Stimulated activated CD8-positive, alpha-beta memory T cell treated with anti-CD3 and anti-CD28 coated beads, Interleukin-4, amount 100 ng/mL, for 24 hours (primary cell): ENCODE data around the gene CTDSP2.
"Not testable (repeated sequence)": the region's sequence is repeated elsewhere in the genome, so short reads cannot be mapped to it uniquely, and the experiment has no call there.

Experiments used
- DNase-seq: peaks from one replicate; pipeline ENCODE4 v3.0.0-alpha.2; 2020; ENCODE audit warnings: low read depth

The CTDSP2 gene

GRCh38 chr12:57852620-57853500 is 6.3 kb upstream of the CTDSP2 start:
- no peak for DNase-seq

DNA sequence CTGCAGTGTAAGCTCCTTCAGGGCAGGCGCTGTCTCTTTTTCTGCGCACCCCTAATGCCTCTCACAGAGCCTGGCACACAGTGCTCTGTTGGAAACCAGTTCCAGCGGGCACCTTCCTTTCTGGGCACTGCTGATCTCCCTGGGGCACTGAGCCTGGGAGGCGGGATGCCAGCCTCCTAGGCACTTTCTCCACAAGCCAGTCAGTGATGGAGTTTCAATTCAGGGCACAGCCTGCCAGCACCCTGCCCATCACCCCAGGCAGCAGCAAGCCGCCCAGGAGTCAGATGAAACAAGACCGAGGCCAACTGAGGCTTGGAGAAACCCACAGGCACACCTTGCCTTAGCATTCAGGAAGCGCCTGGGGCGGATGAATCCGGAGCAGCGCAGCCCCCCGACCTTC is 5.7 kb upstream of the CTDSP2 start:
- DNase-seq, result no peak

- DNase-seq, result no peak
These were observed 5.0 kb upstream of the CTDSP2 start for GRCh38 chr12:57851552-57851951.

DNA sequence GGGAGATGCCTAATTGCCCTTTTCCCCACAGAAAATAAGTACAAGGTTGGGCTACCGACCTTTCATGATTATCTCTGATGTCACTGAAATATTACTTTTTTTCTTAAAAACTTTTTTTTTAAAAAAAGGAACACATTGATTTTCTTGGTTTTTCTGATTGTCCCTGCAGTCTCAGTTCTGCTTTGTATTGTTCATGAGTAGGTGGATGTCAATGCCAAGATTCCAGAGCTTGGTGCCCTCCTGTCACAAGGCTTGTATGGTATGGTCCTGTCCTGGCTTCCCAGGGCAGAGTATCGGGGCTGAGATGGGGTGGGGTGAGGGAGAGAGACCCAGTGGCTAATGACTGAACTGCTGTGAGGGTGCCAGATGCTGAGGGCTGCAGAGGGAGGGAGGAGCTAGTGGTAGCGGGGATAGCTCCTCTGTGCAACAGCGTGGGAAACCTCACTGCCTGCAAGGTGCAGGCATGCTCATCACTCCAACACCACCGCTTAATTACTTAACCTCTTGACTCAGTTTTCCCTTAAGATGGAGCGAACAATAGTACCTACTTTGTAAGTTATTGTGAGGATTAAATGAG is 4.4 kb upstream of the CTDSP2 start:
- DNase-seq, result no peak

DNA sequence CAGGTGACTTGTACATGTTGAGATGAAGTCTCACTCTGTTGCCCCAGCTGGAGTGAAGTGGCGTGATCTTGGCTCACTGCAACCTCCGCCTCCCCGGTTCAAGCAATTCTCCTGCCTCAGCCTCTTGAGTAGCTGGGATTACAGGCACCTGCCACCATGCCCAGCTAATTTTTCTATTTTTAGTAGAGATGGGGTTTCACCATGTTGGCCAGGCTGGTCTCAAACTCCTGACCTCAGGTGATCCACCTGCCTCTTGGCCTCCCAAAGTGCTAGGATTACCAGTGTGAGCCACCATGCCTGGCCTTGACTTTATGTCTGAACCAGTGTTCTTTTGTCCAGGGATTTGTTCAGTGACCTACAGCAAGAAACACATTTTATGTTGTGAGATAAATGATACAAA is 2.9 kb upstream of the CTDSP2 start:
- DNase-seq, result not testable (repeated sequence)

- no peak for DNase-seq
These were observed 2.5 kb upstream of the CTDSP2 start for GRCh38 chr12:57849035-57849434.

- no peak for DNase-seq
These were observed 1.7 kb upstream of the CTDSP2 start for GRCh38 chr12:57848208-57848607.

DNA sequence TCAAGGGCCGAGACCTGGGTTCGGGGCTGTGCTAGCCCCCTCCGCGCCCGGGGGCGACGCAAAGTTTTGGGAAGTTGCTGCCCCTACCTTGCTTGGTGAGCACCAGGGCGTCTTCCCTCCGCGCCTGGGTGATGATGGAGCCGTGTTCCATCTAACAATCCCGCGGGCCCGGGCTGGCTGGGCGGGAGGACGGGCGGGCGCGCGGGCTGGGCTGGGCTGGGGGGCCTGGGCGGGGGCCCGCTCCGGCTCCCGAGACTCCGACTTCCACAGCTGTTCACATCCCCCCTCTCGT is 298 bp downstream of the CTDSP2 start:
- no peak for DNase-seq

- peak; percentile 44 for DNase-seq
These were observed 848 bp downstream of the CTDSP2 start for GRCh38 chr12:57845478-57846284.

DNA sequence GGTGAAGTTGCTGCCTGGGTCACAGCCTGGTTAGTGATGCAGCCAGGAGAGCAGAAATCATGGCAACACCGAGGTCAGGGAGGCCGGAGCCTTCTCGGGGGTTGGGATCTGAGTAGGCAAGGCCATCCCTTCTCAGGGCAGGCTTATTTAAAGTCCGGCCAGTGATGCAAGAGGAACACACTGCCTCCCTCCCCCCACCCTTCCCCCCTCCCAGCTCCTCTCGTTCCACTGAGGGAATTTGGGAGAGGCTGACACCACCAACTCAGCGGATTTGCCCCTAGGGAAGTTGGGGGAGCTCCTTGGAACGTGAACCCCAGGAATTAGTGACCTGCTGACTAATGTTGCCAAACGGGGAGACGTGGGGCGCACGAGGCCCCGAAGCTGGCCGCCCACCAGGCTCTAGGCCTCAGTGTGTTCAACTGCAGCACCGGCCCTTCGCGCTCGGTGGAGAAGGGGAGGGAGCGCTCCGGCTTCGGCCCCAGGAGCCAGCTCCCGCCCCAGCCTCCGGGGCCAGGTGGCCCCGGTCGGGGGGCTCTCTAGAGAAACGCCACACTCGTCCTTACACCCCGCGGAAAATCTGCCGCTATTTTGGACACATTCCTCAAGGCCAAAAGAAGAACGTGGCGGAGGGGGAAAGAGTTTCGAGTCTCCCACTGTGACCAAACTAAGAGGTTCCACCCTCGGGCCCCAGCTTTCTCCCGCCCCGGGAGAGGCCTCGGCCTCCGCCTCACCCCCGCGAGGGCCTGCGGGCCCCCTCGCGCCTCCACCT is 1.6 kb downstream of the CTDSP2 start:
- no peak for DNase-seq

DNA sequence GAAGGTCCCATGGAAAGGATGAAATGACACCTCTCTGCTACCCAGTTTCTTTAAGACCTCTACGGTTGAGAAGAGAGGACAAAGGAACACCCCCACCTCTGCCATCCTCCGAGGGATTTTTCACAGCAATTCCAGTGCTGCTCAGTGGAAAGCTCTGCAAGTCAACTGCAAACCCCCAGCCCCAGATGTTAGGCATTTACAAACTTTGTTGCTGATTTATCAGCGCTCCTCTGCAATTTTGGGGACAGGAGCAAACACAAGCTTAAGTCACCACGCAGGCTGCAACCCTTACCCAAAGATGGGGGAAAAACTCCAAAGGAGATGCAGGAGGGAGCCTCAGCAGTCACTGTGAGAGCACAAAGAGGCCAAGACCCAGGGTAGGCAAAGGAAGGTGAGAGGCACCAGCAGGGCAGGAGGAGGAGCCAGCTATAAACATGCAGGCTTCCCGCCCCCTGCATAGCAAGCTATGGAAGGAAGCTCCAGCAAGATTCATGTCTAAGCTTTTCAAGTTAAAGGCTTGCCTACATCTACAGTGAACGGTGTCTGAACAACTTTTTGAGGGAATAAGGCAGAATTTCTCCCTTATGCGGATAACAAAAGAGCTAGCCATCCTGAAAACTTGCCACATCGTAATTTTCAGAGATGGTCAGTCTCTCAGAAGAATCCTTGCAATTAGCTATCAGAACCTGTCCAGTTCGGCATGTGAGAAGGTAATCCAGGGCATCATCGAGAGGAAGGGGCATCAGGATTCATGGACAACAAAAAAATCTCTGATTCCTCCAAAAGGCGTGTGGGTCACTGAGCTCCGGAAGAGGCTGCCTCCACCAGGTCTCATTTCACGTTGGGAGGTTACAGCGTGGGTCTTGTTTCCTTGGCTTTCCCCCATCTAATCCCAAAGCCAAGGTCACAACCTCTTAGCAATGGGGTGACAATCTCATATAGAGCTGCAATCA is 3.9 kb downstream of the CTDSP2 start:
- no peak for DNase-seq

- no peak for DNase-seq
These were observed 5.1 kb downstream of the CTDSP2 start for GRCh38 chr12:57841445-57841844.

DNA sequence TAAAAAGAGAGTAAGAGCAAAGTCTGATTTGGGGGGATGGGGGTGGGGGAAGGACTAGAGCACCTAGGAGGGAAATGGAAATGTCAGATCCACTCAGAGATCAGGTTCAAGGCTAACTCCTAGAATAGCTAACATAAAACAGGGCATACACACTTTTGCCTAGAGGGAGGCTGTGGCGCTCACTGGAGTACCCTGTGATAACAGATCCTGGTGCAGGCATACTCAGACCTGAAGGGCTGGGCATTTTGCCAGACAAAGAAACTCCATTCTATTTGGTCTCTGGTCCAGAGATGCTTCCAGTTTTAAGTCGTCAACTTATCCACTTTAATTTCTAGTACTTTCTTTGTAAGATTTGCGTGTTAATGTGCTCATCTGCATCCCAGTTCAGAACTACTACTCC is 5.8 kb downstream of the CTDSP2 start:
- no peak for DNase-seq

DNA sequence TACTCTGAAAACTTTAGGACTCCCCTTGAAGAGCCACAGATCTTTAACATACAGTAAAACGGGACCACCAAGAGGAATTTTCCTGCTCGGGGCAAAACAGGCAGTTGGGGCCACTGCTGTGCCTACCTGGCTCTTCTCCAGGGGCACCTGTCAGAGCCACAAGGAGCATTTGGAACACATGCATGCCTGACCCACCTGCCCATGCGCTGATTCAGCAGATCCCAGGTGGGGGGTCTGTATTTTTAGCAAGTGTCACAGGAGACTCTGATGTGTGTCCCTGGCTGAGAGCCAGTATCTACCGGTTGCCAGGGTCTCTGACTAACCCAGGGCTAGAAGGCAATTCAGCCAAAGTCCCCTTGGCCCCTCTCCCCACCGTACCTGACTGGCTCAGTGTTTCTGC is 6.5 kb downstream of the CTDSP2 start:
- DNase-seq, result no peak

DNA sequence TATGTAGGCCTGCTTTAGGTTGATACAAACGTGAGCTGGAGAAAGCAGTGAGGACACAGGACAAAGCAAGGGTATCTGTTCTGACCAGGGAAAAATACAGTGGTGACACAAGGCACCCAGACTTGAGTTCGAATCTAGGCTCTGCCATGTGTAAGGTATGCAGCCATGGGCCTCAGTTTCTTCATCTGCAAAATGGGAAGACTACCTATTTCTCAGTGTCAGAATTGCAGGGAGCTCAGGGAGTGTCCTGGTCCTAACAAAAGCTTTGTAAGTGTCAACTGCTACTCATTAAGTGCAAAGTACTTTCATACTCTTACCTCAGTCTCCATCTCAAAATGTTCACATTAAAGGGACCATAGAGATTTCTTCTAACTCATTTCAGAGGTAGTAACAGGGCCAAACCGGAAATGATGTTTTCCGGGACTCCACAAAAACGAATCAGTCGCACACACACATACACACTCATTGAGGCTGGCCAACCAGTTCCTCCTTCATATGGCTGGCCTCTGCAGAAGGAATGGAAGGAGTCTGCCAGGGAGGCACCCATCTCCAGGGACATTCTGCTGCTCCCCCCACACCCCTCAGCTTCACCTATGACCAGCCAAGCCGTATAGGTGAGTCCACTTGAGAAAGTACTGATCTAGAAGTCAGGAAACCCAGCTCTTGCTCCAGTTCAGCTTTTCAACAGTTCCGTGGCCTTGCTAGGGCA is 7.8 kb downstream of the CTDSP2 start:
- no peak for DNase-seq

DNA sequence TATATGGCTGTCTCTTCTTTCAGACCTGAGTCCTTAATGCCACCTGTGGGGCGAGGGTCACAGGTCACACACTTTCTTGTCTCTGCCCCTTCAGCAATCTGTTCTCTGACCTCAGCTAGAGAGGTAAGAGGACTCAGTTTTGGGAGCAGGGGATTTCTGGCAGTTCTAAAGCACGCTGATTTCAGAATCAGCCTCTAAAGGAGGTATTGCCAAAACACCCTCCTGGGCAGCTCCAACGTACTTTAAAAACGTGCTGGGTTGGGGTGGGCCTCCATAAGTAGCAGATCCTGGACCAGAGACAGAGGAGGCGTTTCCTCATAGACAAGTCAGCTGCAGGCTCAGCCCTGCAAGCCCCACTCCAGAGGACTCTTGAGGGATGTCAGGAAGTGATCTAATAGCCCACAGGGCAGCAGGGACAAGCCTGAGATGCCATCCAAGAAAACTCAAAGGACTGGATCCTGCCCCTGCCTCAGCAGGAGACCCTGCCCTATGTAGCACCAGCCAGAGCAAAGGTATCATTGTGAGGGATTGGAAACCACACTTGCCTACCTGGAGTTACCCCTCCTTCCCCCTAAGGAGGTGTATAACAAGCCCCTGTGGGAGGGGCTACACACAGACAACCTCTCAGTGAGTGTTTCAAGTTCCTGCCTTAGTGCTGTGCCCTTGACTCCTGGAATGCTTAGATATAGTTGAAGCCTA is 8.5 kb downstream of the CTDSP2 start:
- no peak for DNase-seq

DNA sequence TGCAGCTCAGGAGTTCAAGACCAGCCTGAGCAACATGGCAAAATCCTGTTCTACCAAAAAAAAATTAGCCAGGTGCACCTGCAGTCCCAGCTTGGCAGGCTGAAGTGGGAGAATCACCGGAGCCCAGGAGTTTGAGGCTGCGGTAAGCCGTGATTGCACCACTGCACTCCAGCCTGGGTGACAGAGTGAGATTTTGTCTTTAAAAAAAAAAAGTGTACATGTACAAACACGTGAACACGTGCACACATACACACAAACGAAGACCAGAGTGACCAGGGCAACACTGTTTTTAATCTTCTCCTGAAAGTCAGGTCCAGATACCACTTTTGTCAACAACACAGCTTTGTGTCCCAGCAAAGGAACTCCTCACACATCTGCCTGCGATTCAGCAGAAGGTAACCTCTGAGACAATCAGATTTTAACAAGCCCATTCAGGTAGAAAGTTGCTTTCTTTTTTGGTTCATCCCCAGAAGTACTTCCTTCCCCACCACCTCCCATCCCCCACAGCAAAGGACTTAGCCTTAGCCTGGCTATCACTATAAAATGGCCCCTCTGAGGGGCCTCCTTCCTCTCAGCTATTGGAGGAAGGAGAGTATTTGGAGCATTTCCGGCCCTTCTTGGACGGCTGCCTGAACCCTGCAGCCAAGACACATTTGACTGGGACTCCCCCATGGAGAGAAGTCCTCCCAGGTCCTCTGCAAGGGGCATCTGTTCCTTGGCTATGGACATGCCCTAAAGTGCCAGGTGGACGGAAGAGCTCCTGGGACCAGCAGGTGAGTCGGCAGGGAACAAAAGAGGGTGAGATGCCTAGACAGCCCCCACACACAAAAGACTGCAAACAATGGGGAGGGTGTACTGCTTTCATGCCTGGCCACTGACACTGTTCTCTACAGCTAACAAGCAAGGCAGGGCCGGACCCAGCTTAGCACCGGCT is 9.8 kb downstream of the CTDSP2 start:
- DNase-seq, result no peak

DNA sequence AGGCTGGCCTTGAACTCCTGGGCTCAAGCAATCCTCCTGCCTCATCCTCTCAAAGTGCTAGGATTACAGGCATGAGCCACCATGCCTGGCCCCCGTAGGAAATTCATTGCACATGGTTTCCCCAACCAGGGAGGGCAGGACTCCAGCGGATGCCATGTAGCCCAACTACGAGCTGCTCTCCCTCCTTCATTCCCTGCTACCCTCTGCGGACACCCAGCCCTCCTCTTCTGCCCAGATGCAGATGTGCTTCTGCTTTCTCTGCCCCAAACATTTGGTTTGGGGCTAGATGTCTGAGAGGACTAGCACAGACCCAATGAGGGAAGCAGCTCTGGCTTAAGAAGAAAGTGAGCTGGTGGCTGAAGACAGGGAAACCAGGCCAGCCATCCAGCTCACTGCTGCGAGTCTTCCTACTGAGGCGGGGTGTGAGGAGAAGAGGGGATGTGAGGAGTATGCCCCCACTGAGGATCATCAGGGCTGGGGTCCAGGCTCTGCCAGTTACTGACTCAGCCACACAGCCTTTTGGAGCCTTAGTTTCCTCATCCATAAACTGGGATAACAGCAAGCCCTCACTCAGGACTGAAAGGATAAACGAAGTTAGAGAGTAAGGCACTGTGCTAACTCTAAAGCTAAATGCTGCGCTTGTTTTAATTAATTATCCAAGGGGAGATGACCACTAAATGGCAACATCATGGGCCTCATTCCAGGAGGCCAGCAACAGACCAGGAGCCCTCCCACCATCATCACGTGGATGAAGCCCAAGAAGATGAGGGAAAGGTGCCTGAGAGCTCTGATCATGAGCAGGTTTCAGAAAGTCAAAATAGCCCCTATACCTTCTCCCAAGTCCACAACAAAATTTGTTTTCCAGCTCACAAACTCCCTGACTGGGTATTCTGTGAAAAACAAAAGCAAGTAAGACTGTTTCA is 10.9 kb downstream of the CTDSP2 start:
- no peak for DNase-seq
